Urinary bladder (tissue), 4 donors: Measurements from ENCODE around the gene CNTN5. TPM values are rescaled to one million over a fixed set of nuclear protein-coding genes. Genes with fewer than 3 reads are reported as not detected.

Experiments
- DNase-seq: peaks from one replicate; pipeline ENCODE4 v3.0.0-alpha.2; 2015; ENCODE audit errors: extremely low spot score
- H3K27ac ChIP-seq: one replicate; pipeline ENCODE4 v1.5.1; 2013; ENCODE audit warnings: low read depth, mild to moderate bottlenecking, moderate library complexity
- H3K36me3 ChIP-seq: one replicate; pipeline ENCODE4 v1.6.1; 2013; ENCODE audit warnings: mild to moderate bottlenecking, moderate library complexity; ENCODE audit not compliant: insufficient read depth
- H3K4me1 ChIP-seq: one replicate; pipeline ENCODE4 v1.6.1; 2013; ENCODE audit warnings: mild to moderate bottlenecking, moderate library complexity; ENCODE audit not compliant: insufficient read depth
- H3K4me3 ChIP-seq: one replicate; pipeline ENCODE4 v1.5.1; 2013; ENCODE audit warnings: low read depth, low read length
- WGBS: extraction: QIAGEN DNeasy Blood & Tissue Kit; methylation state at CpG from one replicate; pipeline ENCODE4 v1.1.7; 2013; 5-methylcytosine and 5-hydroxymethylcytosine counted together
- polyA plus RNA-seq: library from polyadenylated mRNA; stranded (reverse); fragments of 200-250 nt; gene quantifications from one replicate; pipeline ENCODE4 v1.2.3, GENCODE V29; 2013
- total RNA-seq: library from RNA; depleted of rRNA; stranded (reverse); fragments of >200 nt; gene quantifications from one replicate; pipeline ENCODE4 v1.2.3, GENCODE V29; 2014
- donor health status: healthy with polysubstance abuse.
- donor health status: healthy.

Gene CNTN5
- total and polyA plus RNA-seq, 2 donors, result 2.6 TPM; not detected in 1

- no peak for DNase-seq
- 46% methylated on average over 1 of the region's 1 CpG for WGBS
- no peaks in the 10 kb centered on the region for H3K4me1 ChIP-seq
- H3K27ac ChIP-seq, result no peak overlapping the region
- H3K4me3 ChIP-seq, result no peak overlapping the region
- H3K36me3 ChIP-seq, result no peaks in the 10 kb centered on the region
Observed at GRCh38 chr11:99192716-99193115, 172.0 kb downstream of the CNTN5 start.

- Histone ChIP-seq H3K36me3 (no peaks in the 10 kb centered on the region), H3K4me3 (no peak overlapping the region), H3K4me1 (no peaks in the 10 kb centered on the region), H3K27ac (no peak overlapping the region)
- WGBS, result 58% methylated on average over 1 of the region's 1 CpG
- DNase-seq, result no peak
Observed at GRCh38 chr11:99197477-99197876, 176.7 kb downstream of the CNTN5 start.

- no peak for DNase-seq
- no peak overlapping the region for H3K27ac ChIP-seq
- no peak overlapping the region for H3K4me3 ChIP-seq
- WGBS, result 35% methylated on average over 3 of the region's 3 CpGs
- H3K4me1 ChIP-seq, result no peaks in the 10 kb centered on the region
- no peaks in the 10 kb centered on the region for H3K36me3 ChIP-seq
Observed at GRCh38 chr11:99198215-99198614, 177.5 kb downstream of the CNTN5 start.

- Histone ChIP-seq H3K27ac (no peak overlapping the region), H3K4me3 (no peak overlapping the region), H3K36me3 (no peaks in the 10 kb centered on the region), H3K4me1 (no peaks in the 10 kb centered on the region)
- 30% methylated on average over 3 of the region's 3 CpGs for WGBS
- DNase-seq, result no peak
Observed at GRCh38 chr11:99199341-99199740, 178.6 kb downstream of the CNTN5 start.

- 80% methylated on average over 3 of the region's 3 CpGs for WGBS
- H3K27ac ChIP-seq, result no peak overlapping the region
- H3K36me3 ChIP-seq, result no peaks in the 10 kb centered on the region
- H3K4me1 ChIP-seq, result no peaks in the 10 kb centered on the region
- DNase-seq, result no peak
- no peak overlapping the region for H3K4me3 ChIP-seq
Observed at GRCh38 chr11:99200720-99201119, 180.0 kb downstream of the CNTN5 start.

- 86% methylated on average over 1 of the region's 1 CpG for WGBS
- no peaks in the 10 kb centered on the region for H3K36me3 ChIP-seq
Observed at GRCh38 chr11:99208813-99209212, 188.1 kb downstream of the CNTN5 start.

GRCh38 chr11:99229544-99229943, 208.8 kb downstream of the CNTN5 start:
- Histone ChIP-seq H3K36me3 (no peaks in the 10 kb centered on the region), H3K4me3 (no peak overlapping the region), H3K27ac (no peak overlapping the region), H3K4me1 (no peaks in the 10 kb centered on the region)
- DNase-seq, result no peak
- 61% methylated on average over 2 of the region's 2 CpGs for WGBS

More at GRCh38 chr11:99208813-99209212, 188.1 kb downstream of the CNTN5 start:
- H3K4me3 ChIP-seq, result no peak overlapping the region
- H3K27ac ChIP-seq, result no peak overlapping the region
- no peak for DNase-seq
- H3K4me1 ChIP-seq, result no peaks in the 10 kb centered on the region

- Histone ChIP-seq H3K4me3 (no peak overlapping the region), H3K36me3 (no peaks in the 10 kb centered on the region)
- DNase-seq, result no peak
Observed at GRCh38 chr11:99234534-99234933, 213.8 kb downstream of the CNTN5 start.

GRCh38 chr11:99238401-99238800, 217.7 kb downstream of the CNTN5 start:
- Histone ChIP-seq H3K36me3 (no peaks in the 10 kb centered on the region), H3K27ac (no peak overlapping the region), H3K4me1 (no peaks in the 10 kb centered on the region), H3K4me3 (no peak overlapping the region)
- 73% methylated on average over 1 of the region's 1 CpG for WGBS
- DNase-seq, result no peak

More at GRCh38 chr11:99234534-99234933, 213.8 kb downstream of the CNTN5 start:
- H3K4me1 ChIP-seq, result no peaks in the 10 kb centered on the region
- H3K27ac ChIP-seq, result no peak overlapping the region

GRCh38 chr11:99240192-99241030, 219.7 kb downstream of the CNTN5 start:
- no peak for DNase-seq
- Histone ChIP-seq H3K36me3 (no peaks in the 10 kb centered on the region), H3K4me3 (no peak overlapping the region), H3K27ac (no peak overlapping the region), H3K4me1 (no peaks in the 10 kb centered on the region)
- 67% methylated on average over 8 of the region's 8 CpGs for WGBS

- 86% methylated on average over 2 of the region's 2 CpGs for WGBS
- DNase-seq, result no peak
- no peak overlapping the region for H3K27ac ChIP-seq
- no peaks in the 10 kb centered on the region for H3K4me1 ChIP-seq
- no peak overlapping the region for H3K4me3 ChIP-seq
- H3K36me3 ChIP-seq, result no peaks in the 10 kb centered on the region
Observed at GRCh38 chr11:99241066-99241465, 220.3 kb downstream of the CNTN5 start.

- no peak for DNase-seq
- H3K4me1 ChIP-seq, result no peaks in the 10 kb centered on the region
- no peaks in the 10 kb centered on the region for H3K36me3 ChIP-seq
- WGBS, result 88% methylated on average over 3 of the region's 3 CpGs
- no peak overlapping the region for H3K27ac ChIP-seq
- no peak overlapping the region for H3K4me3 ChIP-seq
Observed at GRCh38 chr11:99244613-99245012, 223.9 kb downstream of the CNTN5 start.

- 83% methylated on average over 5 of the region's 5 CpGs for WGBS
- no peak overlapping the region for H3K4me3 ChIP-seq
- no peaks in the 10 kb centered on the region for H3K4me1 ChIP-seq
- H3K36me3 ChIP-seq, result no peaks in the 10 kb centered on the region
- no peak overlapping the region for H3K27ac ChIP-seq
- DNase-seq, result no peak
Observed at GRCh38 chr11:99246199-99246598, 225.4 kb downstream of the CNTN5 start.

- no peak overlapping the region for H3K4me3 ChIP-seq
- no peaks in the 10 kb centered on the region for H3K4me1 ChIP-seq
- no peak for DNase-seq
- H3K27ac ChIP-seq, result no peak overlapping the region
- WGBS, result 94% methylated on average over 1 of the region's 1 CpG
- no peaks in the 10 kb centered on the region for H3K36me3 ChIP-seq
Observed at GRCh38 chr11:99256614-99257013, 235.9 kb downstream of the CNTN5 start.
